ENCODE measurements around the gene UCK1. TPM values are rescaled to one million over a fixed set of nuclear protein-coding genes. Genes with fewer than 3 reads are reported as not detected.

The UCK1 gene
- total and polyA plus RNA-seq, 2 of the 13 experiments (the other 11 are each of a cell fraction or from before 2014, with no cell fraction given): 11.0 to 24.1 TPM

DNA sequence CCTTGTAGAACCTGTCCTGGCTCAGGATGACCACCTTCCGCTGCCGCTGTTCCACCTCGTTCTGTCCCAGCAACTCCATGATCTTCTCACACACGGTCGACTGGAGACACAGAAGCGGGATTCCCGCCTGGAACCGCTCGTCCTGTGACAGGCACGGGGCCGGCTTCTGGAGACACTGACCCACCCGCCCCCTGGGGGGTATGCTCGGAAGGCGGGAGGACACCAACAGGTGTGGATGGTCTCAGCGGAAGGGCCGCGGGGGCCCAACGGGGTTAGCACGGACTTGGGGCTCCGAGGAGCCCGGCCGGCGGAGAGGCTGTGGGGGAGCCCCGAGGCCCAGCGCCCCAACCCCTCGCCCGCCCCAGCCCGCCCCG is 530 bp downstream of the UCK1 start (continued):
- TF ChIP-seq ZNF318 (CRISPR knock-in tag; IDR thresholded peaks at IDR 0.05) (0 out of 2 replicates have a peak, but pooled peaks have one; percentile 16), ZNF879 (CRISPR knock-in tag; IDR thresholded peaks at IDR 0.05) (no peak), ZNF225 (CRISPR knock-in tag; IDR thresholded peaks at IDR 0.05) (no peak), PATZ1 (CRISPR knock-in tag; IDR thresholded peaks at IDR 0.05) (0 out of 2 replicates have a peak, but pooled peaks have one; percentile 1), RFXAP (CRISPR knock-in tag; IDR thresholded peaks at IDR 0.05; ENCODE audit: borderline replicate concordance) (no peak), ZNF503 (CRISPR knock-in tag; IDR thresholded peaks at IDR 0.05) (0 out of 2 replicates have a peak, but pooled peaks have one; percentile 11), ZNF207 (IDR thresholded peaks at IDR 0.05; ENCODE audit: borderline replicate concordance) (no peak), THRA (CRISPR knock-in tag; IDR thresholded peaks at IDR 0.05; ENCODE audit: borderline replicate concordance) (no peak), ZNF543 (CRISPR knock-in tag; IDR thresholded peaks at IDR 0.05) (no peak), ZNF780A (CRISPR knock-in tag; IDR thresholded peaks at IDR 0.05) (no peak), JUNB (CRISPR knock-in tag; IDR thresholded peaks at IDR 0.05; ENCODE audit: borderline replicate concordance) (no peak), TCF7 (IDR thresholded peaks at IDR 0.05; ENCODE audit: low read depth) (no peak)
- TF ChIP-seq, protein P1, sequence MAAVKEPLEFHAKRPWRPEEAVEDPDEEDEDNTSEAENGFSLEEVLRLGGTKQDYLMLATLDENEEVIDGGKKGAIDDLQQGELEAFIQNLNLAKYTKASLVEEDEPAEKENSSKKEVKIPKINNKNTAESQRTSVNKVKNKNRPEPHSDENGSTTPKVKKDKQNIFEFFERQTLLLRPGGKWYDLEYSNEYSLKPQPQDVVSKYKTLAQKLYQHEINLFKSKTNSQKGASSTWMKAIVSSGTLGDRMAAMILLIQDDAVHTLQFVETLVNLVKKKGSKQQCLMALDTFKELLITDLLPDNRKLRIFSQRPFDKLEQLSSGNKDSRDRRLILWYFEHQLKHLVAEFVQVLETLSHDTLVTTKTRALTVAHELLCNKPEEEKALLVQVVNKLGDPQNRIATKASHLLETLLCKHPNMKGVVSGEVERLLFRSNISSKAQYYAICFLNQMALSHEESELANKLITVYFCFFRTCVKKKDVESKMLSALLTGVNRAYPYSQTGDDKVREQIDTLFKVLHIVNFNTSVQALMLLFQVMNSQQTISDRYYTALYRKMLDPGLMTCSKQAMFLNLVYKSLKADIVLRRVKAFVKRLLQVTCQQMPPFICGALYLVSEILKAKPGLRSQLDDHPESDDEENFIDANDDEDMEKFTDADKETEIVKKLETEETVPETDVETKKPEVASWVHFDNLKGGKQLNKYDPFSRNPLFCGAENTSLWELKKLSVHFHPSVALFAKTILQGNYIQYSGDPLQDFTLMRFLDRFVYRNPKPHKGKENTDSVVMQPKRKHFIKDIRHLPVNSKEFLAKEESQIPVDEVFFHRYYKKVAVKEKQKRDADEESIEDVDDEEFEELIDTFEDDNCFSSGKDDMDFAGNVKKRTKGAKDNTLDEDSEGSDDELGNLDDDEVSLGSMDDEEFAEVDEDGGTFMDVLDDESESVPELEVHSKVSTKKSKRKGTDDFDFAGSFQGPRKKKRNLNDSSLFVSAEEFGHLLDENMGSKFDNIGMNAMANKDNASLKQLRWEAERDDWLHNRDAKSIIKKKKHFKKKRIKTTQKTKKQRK (IDR thresholded peaks at IDR 0.05; ENCODE audit: low read length): no peak

All from HepG2 (cell line).